GM12878 (cell line): Measurements from ENCODE around the gene TXLNB.

Experiments
- GATAD2B ChIP-seq: fragments of 450-650 bp; conservative IDR thresholded peaks from 2 replicates; pipeline ENCODE4 v1.6.1; 2017; ENCODE audit warnings: low read depth, mild to moderate bottlenecking, moderate library complexity
- NR2F1 ChIP-seq: fragments of 450-650 bp; conservative IDR thresholded peaks from 2 replicates; pipeline ENCODE4 v1.6.1; 2017; ENCODE audit warnings: mild to moderate bottlenecking
- RBBP5 ChIP-seq: fragments of 200-600 bp; sonication (generic); conservative IDR thresholded peaks from 2 replicates; pipeline ENCODE4 v1.6.1; 2016
- SUZ12 ChIP-seq: fragments of 200-600 bp; sonication (generic); IDR thresholded peaks from one replicate; pipeline ENCODE4 v1.6.1; 2018; ENCODE audit warnings: antibody characterized with exemption, mild to moderate bottlenecking; ENCODE audit not compliant: unreplicated experiment
- YY1 ChIP-seq: IDR thresholded peaks from 2 replicates; pipeline ENCODE4 v1.6.1; 2011; ENCODE audit warnings: low read depth, mild to moderate bottlenecking, low read length
- TF ChIP-seq, protein P1 (sequence below): IDR thresholded peaks from 2 replicates; pipeline ENCODE4 v1.6.1; 2012; ENCODE audit warnings: low read depth, low read length, improper control_type of control experiment
- TF ChIP-seq, protein P2 (sequence below), 3 experiments: IDR thresholded peaks in 2 of 3; conservative IDR thresholded peaks in 1 of 3; 2 replicates each; pipeline ENCODE4 v1.5.1; 2011; ENCODE audit warnings: low read depth in 3 of 3, low read length in 3 of 3, mild to moderate bottlenecking in 3 of 3, control low read depth in 2 of 3, moderate library complexity in 2 of 3, inconsistent platforms in 1 of 3, mixed read lengths in 1 of 3; ENCODE audit not compliant: control insufficient read depth in 2 of 3, insufficient read depth in 1 of 3; ENCODE audit errors: extremely low read depth in 1 of 3
- TF ChIP-seq, protein P3 (sequence below): IDR thresholded peaks from 2 replicates; pipeline ENCODE4 v1.6.1; 2011; ENCODE audit warnings: low read depth, mild to moderate bottlenecking, low read length, moderate library complexity, borderline replicate concordance; ENCODE audit errors: extremely low read depth

DNA sequence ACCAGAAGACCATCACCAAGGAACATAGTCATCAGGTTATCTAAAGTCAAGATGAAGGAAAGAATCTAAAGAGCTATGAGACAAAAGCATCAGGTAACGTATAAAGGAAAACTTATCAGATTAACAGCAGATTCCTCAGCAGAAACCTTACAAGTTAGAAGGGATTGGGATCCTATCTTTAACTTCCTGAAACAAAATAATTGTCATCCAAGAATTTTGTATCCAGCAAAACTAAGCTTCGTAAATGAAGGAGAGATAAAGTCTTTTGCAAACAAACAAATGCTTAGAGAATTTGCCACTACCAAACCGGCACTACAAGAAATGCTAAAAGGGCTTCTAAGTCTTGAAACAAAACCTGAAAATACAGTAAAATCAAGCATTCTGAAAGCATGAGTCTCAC is 86.0 kb downstream of the TXLNB start:
- TF ChIP-seq RBBP5 (no peak), GATAD2B (no peak), NR2F1 (no peak), SUZ12 (no peak), YY1 (no peak)
- TF ChIP-seq, protein P1, sequence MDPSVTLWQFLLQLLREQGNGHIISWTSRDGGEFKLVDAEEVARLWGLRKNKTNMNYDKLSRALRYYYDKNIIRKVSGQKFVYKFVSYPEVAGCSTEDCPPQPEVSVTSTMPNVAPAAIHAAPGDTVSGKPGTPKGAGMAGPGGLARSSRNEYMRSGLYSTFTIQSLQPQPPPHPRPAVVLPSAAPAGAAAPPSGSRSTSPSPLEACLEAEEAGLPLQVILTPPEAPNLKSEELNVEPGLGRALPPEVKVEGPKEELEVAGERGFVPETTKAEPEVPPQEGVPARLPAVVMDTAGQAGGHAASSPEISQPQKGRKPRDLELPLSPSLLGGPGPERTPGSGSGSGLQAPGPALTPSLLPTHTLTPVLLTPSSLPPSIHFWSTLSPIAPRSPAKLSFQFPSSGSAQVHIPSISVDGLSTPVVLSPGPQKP = no peak
- TF ChIP-seq, protein P2, sequence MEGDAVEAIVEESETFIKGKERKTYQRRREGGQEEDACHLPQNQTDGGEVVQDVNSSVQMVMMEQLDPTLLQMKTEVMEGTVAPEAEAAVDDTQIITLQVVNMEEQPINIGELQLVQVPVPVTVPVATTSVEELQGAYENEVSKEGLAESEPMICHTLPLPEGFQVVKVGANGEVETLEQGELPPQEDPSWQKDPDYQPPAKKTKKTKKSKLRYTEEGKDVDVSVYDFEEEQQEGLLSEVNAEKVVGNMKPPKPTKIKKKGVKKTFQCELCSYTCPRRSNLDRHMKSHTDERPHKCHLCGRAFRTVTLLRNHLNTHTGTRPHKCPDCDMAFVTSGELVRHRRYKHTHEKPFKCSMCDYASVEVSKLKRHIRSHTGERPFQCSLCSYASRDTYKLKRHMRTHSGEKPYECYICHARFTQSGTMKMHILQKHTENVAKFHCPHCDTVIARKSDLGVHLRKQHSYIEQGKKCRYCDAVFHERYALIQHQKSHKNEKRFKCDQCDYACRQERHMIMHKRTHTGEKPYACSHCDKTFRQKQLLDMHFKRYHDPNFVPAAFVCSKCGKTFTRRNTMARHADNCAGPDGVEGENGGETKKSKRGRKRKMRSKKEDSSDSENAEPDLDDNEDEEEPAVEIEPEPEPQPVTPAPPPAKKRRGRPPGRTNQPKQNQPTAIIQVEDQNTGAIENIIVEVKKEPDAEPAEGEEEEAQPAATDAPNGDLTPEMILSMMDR (IDR thresholded peaks at IDR 0.05 in 2 of 3, conservative IDR thresholded peaks at IDR 0.05 in 1 of 3; ENCODE audit: control insufficient read depth in 2 of 3, extremely low read depth in 1 of 3, insufficient read depth in 1 of 3, low read depth in 3 of 3, low read length in 3 of 3) = no peak
- TF ChIP-seq, protein P3, sequence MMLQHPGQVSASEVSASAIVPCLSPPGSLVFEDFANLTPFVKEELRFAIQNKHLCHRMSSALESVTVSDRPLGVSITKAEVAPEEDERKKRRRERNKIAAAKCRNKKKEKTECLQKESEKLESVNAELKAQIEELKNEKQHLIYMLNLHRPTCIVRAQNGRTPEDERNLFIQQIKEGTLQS = no peak
